Measurements from ENCODE around the gene MFGE8. TPM values are rescaled to one million over a fixed set of nuclear protein-coding genes. Genes with fewer than 3 reads are reported as not detected.
"Not testable (repeated sequence)": the region's sequence is repeated elsewhere in the genome, so short reads cannot be mapped to it uniquely, and the experiment has no call there.

Gene MFGE8
- total RNA-seq, 1 experiment from 2014 or later, result not detected

GRCh38 chr15:88928192-88928591, 15.0 kb upstream of the MFGE8 start:
- H3K9me3 ChIP-seq (ENCODE audit: low read length), result not testable (repeated sequence)

GRCh38 chr15:88925648-88926047, 12.5 kb upstream of the MFGE8 start:
- H3K4me2 ChIP-seq (ENCODE audit: low read depth, low read length, poor library complexity, severe bottlenecking); H2AFZ ChIP-seq (ENCODE audit: low read length); H3K9me2 ChIP-seq (replicated peaks; ENCODE audit: insufficient read depth, low read length); H3K9me3 ChIP-seq (ENCODE audit: low read length); H3K4me1 ChIP-seq (ENCODE audit: low read length); DNase-seq; H4K20me1 ChIP-seq (ENCODE audit: insufficient read depth, low read depth, low read length); H3K36me3 ChIP-seq (ENCODE audit: insufficient read depth, low read length); H3K79me2 ChIP-seq (ENCODE audit: low read length); H3K27ac ChIP-seq (ENCODE audit: low read length); H3K27me3 ChIP-seq (ENCODE audit: low read length); H3K4me3 ChIP-seq (ENCODE audit: low read length); H3K9ac ChIP-seq (ENCODE audit: low read length): not testable (repeated sequence)

More at GRCh38 chr15:88928192-88928591, 15.0 kb upstream of the MFGE8 start:
- H3K79me2 ChIP-seq (ENCODE audit: low read length); H3K36me3 ChIP-seq (ENCODE audit: insufficient read depth, low read length); DNase-seq; H3K4me1 ChIP-seq (ENCODE audit: low read length); H3K27me3 ChIP-seq (ENCODE audit: low read length); H2AFZ ChIP-seq (ENCODE audit: low read length); H3K4me2 ChIP-seq (ENCODE audit: low read depth, low read length, poor library complexity, severe bottlenecking); H3K9ac ChIP-seq (ENCODE audit: low read length); H3K4me3 ChIP-seq (ENCODE audit: low read length); H3K9me2 ChIP-seq (replicated peaks; ENCODE audit: insufficient read depth, low read length); H4K20me1 ChIP-seq (ENCODE audit: insufficient read depth, low read depth, low read length); H3K27ac ChIP-seq (ENCODE audit: low read length): not testable (repeated sequence)

- not testable (repeated sequence) for H3K9me2 ChIP-seq (replicated peaks; ENCODE audit: insufficient read depth, low read length); H3K9me3 ChIP-seq (ENCODE audit: low read length); H2AFZ ChIP-seq (ENCODE audit: low read length); H3K4me2 ChIP-seq (ENCODE audit: low read depth, low read length, poor library complexity, severe bottlenecking); DNase-seq; H3K27ac ChIP-seq (ENCODE audit: low read length); H3K9ac ChIP-seq (ENCODE audit: low read length); H3K36me3 ChIP-seq (ENCODE audit: insufficient read depth, low read length); H4K20me1 ChIP-seq (ENCODE audit: insufficient read depth, low read depth, low read length); H3K27me3 ChIP-seq (ENCODE audit: low read length); H3K4me1 ChIP-seq (ENCODE audit: low read length); H3K4me3 ChIP-seq (ENCODE audit: low read length); H3K79me2 ChIP-seq (ENCODE audit: low read length)
These were observed 7.8 kb upstream of the MFGE8 start for GRCh38 chr15:88920892-88921435.

GRCh38 chr15:88920186-88920891, 7.2 kb upstream of the MFGE8 start:
- Histone ChIP-seq H3K36me3 (ENCODE audit: insufficient read depth, low read length) (no peaks in the 10 kb centered on the region), H3K27ac (ENCODE audit: low read length) (no peak overlapping the region), H4K20me1 (ENCODE audit: insufficient read depth, low read depth, low read length) (no peaks in the 10 kb centered on the region), H3K9me3 (ENCODE audit: low read length) (no peaks in the 10 kb centered on the region), H3K79me2 (ENCODE audit: low read length) (no peaks in the 10 kb centered on the region), H3K9me2 (replicated peaks; ENCODE audit: insufficient read depth, low read length) (no peaks in the 10 kb centered on the region), H3K9ac (ENCODE audit: low read length) (no peak overlapping the region), H3K4me3 (ENCODE audit: low read length) (no peak overlapping the region), H3K27me3 (ENCODE audit: low read length) (no peaks in the 10 kb centered on the region), H3K4me2 (ENCODE audit: low read depth, low read length, poor library complexity, severe bottlenecking) (no peak overlapping the region), H3K4me1 (ENCODE audit: low read length) (no peaks in the 10 kb centered on the region), H2AFZ (ENCODE audit: low read length) (no peak overlapping the region)
- DNase-seq, result no peak

GRCh38 chr15:88918738-88919137, 5.6 kb upstream of the MFGE8 start:
- no peak overlapping the region for H3K27ac ChIP-seq (ENCODE audit: low read length)
- no peak overlapping the region for H3K4me3 ChIP-seq (ENCODE audit: low read length)
- H3K9me3 ChIP-seq (ENCODE audit: low read length), result no peaks in the 10 kb centered on the region
- DNase-seq, result no peak
- H3K9ac ChIP-seq (ENCODE audit: low read length), result no peak overlapping the region
- no peaks in the 10 kb centered on the region for H3K9me2 ChIP-seq (replicated peaks; ENCODE audit: insufficient read depth, low read length)
- H3K79me2 ChIP-seq (ENCODE audit: low read length), result no peaks in the 10 kb centered on the region
- no peaks in the 10 kb centered on the region for H3K27me3 ChIP-seq (ENCODE audit: low read length)
- no peak overlapping the region for H3K4me2 ChIP-seq (ENCODE audit: low read depth, low read length, poor library complexity, severe bottlenecking)
- H3K4me1 ChIP-seq (ENCODE audit: low read length), result peaks cover under 1% of the 10 kb centered on the region; the same call in 1 of the 2 replicates
- no peak overlapping the region for H2AFZ ChIP-seq (ENCODE audit: low read length)
- H3K36me3 ChIP-seq (ENCODE audit: insufficient read depth, low read length), result no peaks in the 10 kb centered on the region
- no peaks in the 10 kb centered on the region for H4K20me1 ChIP-seq (ENCODE audit: insufficient read depth, low read depth, low read length)

DNA sequence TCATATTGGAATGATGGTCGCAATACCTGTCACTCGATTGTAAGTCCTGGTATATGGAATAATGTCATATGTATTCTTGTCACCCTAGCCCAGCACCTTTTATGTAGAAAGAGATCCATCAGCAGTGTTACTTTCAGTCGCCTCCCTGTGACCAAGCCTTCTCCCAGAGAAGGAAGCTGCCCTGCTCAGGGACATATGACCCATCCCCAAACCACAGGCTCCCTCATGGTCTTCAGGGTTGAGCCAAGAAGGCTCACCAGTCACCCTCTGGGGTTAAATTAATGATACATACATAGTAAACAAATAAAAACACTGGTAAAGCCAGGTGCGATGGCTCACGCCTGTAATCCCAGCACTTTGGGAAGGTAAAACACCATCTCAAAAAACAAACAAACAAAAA, 4.6 kb upstream of the MFGE8 start:
- no peaks in the 10 kb centered on the region for H3K36me3 ChIP-seq (ENCODE audit: insufficient read depth, low read length)
- H3K9me3 ChIP-seq (ENCODE audit: low read length), result no peaks in the 10 kb centered on the region
- no peak overlapping the region for H3K4me2 ChIP-seq (ENCODE audit: low read depth, low read length, poor library complexity, severe bottlenecking)
- H3K9ac ChIP-seq (ENCODE audit: low read length), result no peak overlapping the region
- no peak overlapping the region for H3K27ac ChIP-seq (ENCODE audit: low read length)
- no peaks in the 10 kb centered on the region for H3K9me2 ChIP-seq (replicated peaks; ENCODE audit: insufficient read depth, low read length)
- H3K4me1 ChIP-seq (ENCODE audit: low read length), result peaks cover 10% of the 10 kb centered on the region
- H3K79me2 ChIP-seq (ENCODE audit: low read length), result no peaks in the 10 kb centered on the region
- no peaks in the 10 kb centered on the region for H4K20me1 ChIP-seq (ENCODE audit: insufficient read depth, low read depth, low read length)
- H3K4me3 ChIP-seq (ENCODE audit: low read length), result no peak overlapping the region
- no peak for DNase-seq
- no peak overlapping the region for H2AFZ ChIP-seq (ENCODE audit: low read length)
- H3K27me3 ChIP-seq (ENCODE audit: low read length), result no peaks in the 10 kb centered on the region

GRCh38 chr15:88915354-88915753, 2.2 kb upstream of the MFGE8 start:
- no peaks in the 10 kb centered on the region for H3K27me3 ChIP-seq (ENCODE audit: low read length)
- H3K4me3 ChIP-seq (ENCODE audit: low read length), result no peak overlapping the region
- no peak overlapping the region for H2AFZ ChIP-seq (ENCODE audit: low read length)
- no peak for DNase-seq
- H4K20me1 ChIP-seq (ENCODE audit: insufficient read depth, low read depth, low read length), result no peaks in the 10 kb centered on the region
- H3K4me1 ChIP-seq (ENCODE audit: low read length), result peaks cover 13% of the 10 kb centered on the region
- H3K79me2 ChIP-seq (ENCODE audit: low read length), result no peaks in the 10 kb centered on the region
- H3K27ac ChIP-seq (ENCODE audit: low read length), result no peak overlapping the region
- no peaks in the 10 kb centered on the region for H3K36me3 ChIP-seq (ENCODE audit: insufficient read depth, low read length)
- no peaks in the 10 kb centered on the region for H3K9me3 ChIP-seq (ENCODE audit: low read length)
- no peaks in the 10 kb centered on the region for H3K9me2 ChIP-seq (replicated peaks; ENCODE audit: insufficient read depth, low read length)
- no peak overlapping the region for H3K4me2 ChIP-seq (ENCODE audit: low read depth, low read length, poor library complexity, severe bottlenecking)
- H3K9ac ChIP-seq (ENCODE audit: low read length), result no peak overlapping the region

DNA sequence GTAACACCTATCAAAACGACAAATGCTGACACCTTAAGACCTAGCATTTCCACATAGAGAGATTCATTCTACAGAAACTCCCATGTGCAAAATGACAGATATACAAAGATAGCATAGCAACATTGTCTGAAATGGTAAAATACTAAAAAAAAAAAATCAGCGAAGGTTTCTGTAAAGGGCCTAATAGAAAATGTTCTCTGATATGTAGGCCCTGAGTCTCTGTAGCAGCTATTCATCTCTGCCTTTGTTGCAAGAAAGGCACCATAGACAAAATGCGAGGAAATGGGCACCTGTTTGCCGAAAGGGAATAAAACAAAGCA, 631 bp upstream of the MFGE8 start:
- H3K27ac ChIP-seq (ENCODE audit: low read length), result no peak overlapping the region
- no peak overlapping the region for H3K9ac ChIP-seq (ENCODE audit: low read length)
- H3K4me1 ChIP-seq (ENCODE audit: low read length), result peaks cover 13% of the 10 kb centered on the region

More for the DNA sequence above, 631 bp upstream of the MFGE8 start:
- Histone ChIP-seq H3K9me2 (replicated peaks; ENCODE audit: insufficient read depth, low read length) (no peaks in the 10 kb centered on the region), H3K36me3 (ENCODE audit: insufficient read depth, low read length) (no peaks in the 10 kb centered on the region), H3K27me3 (ENCODE audit: low read length) (no peaks in the 10 kb centered on the region), H4K20me1 (ENCODE audit: insufficient read depth, low read depth, low read length) (no peaks in the 10 kb centered on the region), H2AFZ (ENCODE audit: low read length) (no peak overlapping the region), H3K4me2 (ENCODE audit: low read depth, low read length, poor library complexity, severe bottlenecking) (peak overlapping the region; percentile 85), H3K9me3 (ENCODE audit: low read length) (no peaks in the 10 kb centered on the region), H3K4me3 (ENCODE audit: low read length) (0 out of 2 replicates have a peak overlapping the region, but pooled peaks have one; percentile 69), H3K79me2 (ENCODE audit: low read length) (no peaks in the 10 kb centered on the region)
- no peak for DNase-seq
